HepG2 (cell line): ENCODE results near the gene PIEZO2. TPM values are rescaled to one million over a fixed set of nuclear protein-coding genes. Genes with fewer than 3 reads are reported as not detected.
A peak's percentile ranks its signal among the peaks of the same experiment; 100 is the strongest.

Source experiments
- ARID3A ChIP-seq: IDR thresholded peaks from 2 replicates; pipeline ENCODE4 v1.6.1; 2012; ENCODE audit warnings: low read depth, low read length, improper control_type of control experiment
- ELF1 ChIP-seq: sonication (generic); formaldehyde crosslinking; IDR thresholded peaks from 2 replicates; pipeline ENCODE4 v1.4.0; 2020; ENCODE audit warnings: missing genetic modification reagents
- HHEX ChIP-seq: IDR thresholded peaks from 2 replicates; pipeline ENCODE4 v1.6.1; 2016; ENCODE audit warnings: control low read depth
- KDM1A ChIP-seq: IDR thresholded peaks from 2 replicates; pipeline ENCODE4 v1.6.1; 2016; ENCODE audit warnings: missing compliant biosample characterization
- NKX3-1 ChIP-seq: sonication (generic); formaldehyde crosslinking; IDR thresholded peaks from 2 replicates; pipeline ENCODE4 v1.5.0; 2020; ENCODE audit warnings: missing genetic modification reagents
- PTBP1 ChIP-seq: fragments of 200-400 bp; formaldehyde crosslinking; IDR thresholded peaks from 2 replicates; pipeline ENCODE4 v1.6.1; 2018; ENCODE audit warnings: low read length, low read depth; ENCODE audit not compliant: poor library complexity, severe bottlenecking
- SOX5 ChIP-seq: IDR thresholded peaks from 2 replicates; pipeline ENCODE4 v1.6.1; 2016; ENCODE audit warnings: borderline replicate concordance
- TAF15 ChIP-seq: fragments of 200-400 bp; formaldehyde crosslinking; IDR thresholded peaks from one replicate; pipeline ENCODE4 v1.6.1; 2018; ENCODE audit warnings: mild to moderate bottlenecking, low read depth, low read length; ENCODE audit not compliant: poor library complexity, severe bottlenecking
- ZBTB34 ChIP-seq: sonication (generic); formaldehyde crosslinking; IDR thresholded peaks from 2 replicates; pipeline ENCODE4 v1.8.0; 2022; ENCODE audit warnings: mild to moderate bottlenecking, missing genetic modification reagents
- ZFP91 ChIP-seq: sonication (generic); formaldehyde crosslinking; IDR thresholded peaks from 2 replicates; pipeline ENCODE4 v1.9.0; 2022; ENCODE audit warnings: missing genetic modification reagents, mild to moderate bottlenecking, borderline replicate concordance
- ZHX2 ChIP-seq, 2 experiments: sonication (generic) in 1 of 2; formaldehyde crosslinking in 1 of 2; IDR thresholded peaks; 2 replicates each; pipeline versions ENCODE4 v1.6.1 to v1.9.0; 2014 to 2022; ENCODE audit warnings: antibody characterized with exemption in 1 of 2, borderline replicate concordance in 1 of 2, inconsistent platforms in 1 of 2, low read depth in 1 of 2, missing genetic modification reagents in 1 of 2
- ZMAT5 ChIP-seq: sonication (generic); formaldehyde crosslinking; IDR thresholded peaks from 2 replicates; pipeline ENCODE4 v1.5.0; 2020; ENCODE audit warnings: mild to moderate bottlenecking, low read depth, missing genetic modification reagents, borderline replicate concordance
- ZNF207 ChIP-seq: fragments of 450-650 bp; IDR thresholded peaks from 2 replicates; pipeline ENCODE4 v1.6.1; 2016; ENCODE audit warnings: antibody characterized with exemption, borderline replicate concordance
- ZNF275 ChIP-seq: sonication (generic); formaldehyde crosslinking; IDR thresholded peaks from 2 replicates; pipeline ENCODE4 v1.8.0; 2022; ENCODE audit warnings: missing genetic modification reagents, mild to moderate bottlenecking, inconsistent platforms, borderline replicate concordance
- ZNF383 ChIP-seq: sonication (generic); formaldehyde crosslinking; IDR thresholded peaks from 2 replicates; pipeline ENCODE4 v1.4.0; 2020; ENCODE audit warnings: missing genetic modification reagents, mild to moderate bottlenecking, borderline replicate concordance
- ZNF607 ChIP-seq: sonication (generic); formaldehyde crosslinking; IDR thresholded peaks from 2 replicates; pipeline ENCODE4 v1.5.1; 2020; ENCODE audit warnings: missing genetic modification reagents, mild to moderate bottlenecking, borderline replicate concordance
- ZNF652 ChIP-seq: IDR thresholded peaks from 2 replicates; pipeline ENCODE4 v1.6.1; 2016; ENCODE audit warnings: low read depth, borderline replicate concordance
- polyA plus RNA-seq, 8 experiments: library from polyadenylated mRNA; depleted of rRNA in 3 of 8; stranded (reverse) in 7 of 8; unstranded in 1 of 8; fragments of >200 nt; fragmentation: Illumina TruSeq in 4 of 8; extraction: Trizol in 4 of 8; gene quantifications; 2 replicates each; pipeline versions ENCODE4 v1.2.1 to v1.2.3, GENCODE V29; 2011 to 2016; ENCODE audit warnings: low read depth in 4 of 8, missing spikeins in 1 of 8, mixed read lengths in 1 of 8; ENCODE audit not compliant: insufficient read depth in 1 of 8
- total RNA-seq, 5 experiments: library from RNA; depleted of rRNA; stranded (reverse); fragments of >200 nt; fragmentation: Illumina TruSeq; extraction: Trizol; gene quantifications; 2 replicates each; pipeline ENCODE4 v1.2.3, GENCODE V29; 2016; ENCODE audit warnings: low read depth in 1 of 5

Gene PIEZO2
- total and polyA plus RNA-seq, 2 of the 13 experiments (the other 11 are each of a cell fraction or from before 2014, with no cell fraction given): 15.2 to 27.2 TPM

- TF ChIP-seq ELF1: 0 out of 2 replicates have a peak, but pooled peaks have one; percentile 45
- TF ChIP-seq ZFP91 (CRISPR knock-in tag): peak; percentile 43
- TF ChIP-seq ZHX2 (IDR thresholded peaks at IDR 0.05; ENCODE audit: low read depth): no peak
- TF ChIP-seq ZHX2 (CRISPR knock-in tag; IDR thresholded peaks at IDR 0.05; ENCODE audit: borderline replicate concordance): no peak
- no peak for TF ChIP-seq NKX3-1
- TF ChIP-seq PTBP1: no peak
- TF ChIP-seq TAF15: no peak
- TF ChIP-seq ARID3A: peak; percentile 53; the same call in 1 of the 2 replicates
- TF ChIP-seq ZNF383 (CRISPR knock-in tag): no peak
- TF ChIP-seq ZNF275 (CRISPR knock-in tag): no peak
- no peak; the same call in 1 of the 2 replicates for TF ChIP-seq HHEX (CRISPR knock-in tag)
- peak; percentile 94 for TF ChIP-seq SOX5 (CRISPR knock-in tag)
- 0 out of 2 replicates have a peak, but pooled peaks have one; percentile 75 for TF ChIP-seq ZNF607
- no peak for TF ChIP-seq ZNF207
- TF ChIP-seq KDM1A (CRISPR knock-in tag): no peak
- TF ChIP-seq ZMAT5: no peak
- no peak for TF ChIP-seq ZBTB34 (CRISPR knock-in tag)
- peak; percentile 95 for TF ChIP-seq ZNF652
Observed at GRCh38 chr18:11005528-11005927, 143.8 kb downstream of the PIEZO2 start (continued).
